Endothelial cell of umbilical vein (primary cell): ENCODE results near the gene P4HB. TPM values are rescaled to one million over a fixed set of nuclear protein-coding genes. Genes with fewer than 3 reads are reported as not detected.
A peak's percentile ranks its signal among the peaks of the same experiment; 100 is the strongest.

Experiments used
- BruUV-seq: library from RNA; stranded (reverse); fragments of 400-500 nt; replicated peaks from 2 replicates; lab custom pipeline; 2021; lab: Mats Ljungman, UMichigan
- CTCF ChIA-PET: fragments of 300-600, 350-600 bp; sonication (Branson Sonifier 250); formaldehyde crosslinking; loops from one replicate; lab custom pipeline; 2021; ENCODE audit warnings: antibody characterized with exemption, inconsistent platforms; lab: Charles Lee
- POLR2A ChIA-PET: fragments of 300-600, 350-600 bp; sonication (Branson Sonifier 250); formaldehyde crosslinking; loops from one replicate; lab custom pipeline; 2021; ENCODE audit warnings: antibody characterized with exemption, inconsistent platforms; lab: Charles Lee
- DNase-seq: peaks from one replicate; pipeline ENCODE4 v3.0.0-alpha.2; 2011; ENCODE audit warnings: low read depth, low spot score
- FAIRE-seq: peaks from 2 replicates; lab custom pipeline; 2011; peaks lifted over from hg19 to GRCh38; lab: Jason Lieb, UNC
- H2AFZ ChIP-seq: 2 replicates; pipeline ENCODE4 v1.6.0; 2012; ENCODE audit warnings: low read depth, low read length, control low read depth, inconsistent platforms
- H3K27ac ChIP-seq: 2 replicates; pipeline ENCODE4 v1.5.1; 2011; ENCODE audit warnings: low read depth, mild to moderate bottlenecking, control low read depth, low read length, moderate library complexity; ENCODE audit not compliant: insufficient read depth
- H3K27me3 ChIP-seq, 2 experiments: 2 replicates each; pipeline versions ENCODE4 v1.6.0 to v1.6.1; 2011; ENCODE audit warnings: low read length in 2 of 2, mixed read lengths in 1 of 2; ENCODE audit not compliant: control insufficient read depth in 2 of 2, insufficient read depth in 2 of 2
- H3K36me3 ChIP-seq, 2 experiments: 2 replicates in 1 of 2; 3 replicates in 1 of 2; pipeline ENCODE4 v1.5.1; 2011; ENCODE audit warnings: low read length in 2 of 2, mild to moderate bottlenecking in 1 of 2, moderate library complexity in 1 of 2; ENCODE audit not compliant: control insufficient read depth in 2 of 2, insufficient read depth in 2 of 2; ENCODE audit errors: extremely low read depth in 1 of 2
- H3K4me1 ChIP-seq: 3 replicates; pipeline ENCODE4 v1.5.1; 2011; ENCODE audit warnings: mild to moderate bottlenecking, low read length; ENCODE audit not compliant: control insufficient read depth, insufficient read depth; ENCODE audit errors: extremely low read depth
- H3K4me2 ChIP-seq: 2 replicates; pipeline ENCODE4 v1.6.1; 2011; ENCODE audit warnings: low read length, control low read depth, mixed read lengths; ENCODE audit not compliant: insufficient read depth
- H3K4me3 ChIP-seq, 3 experiments: fragments of 200-600 bp in 1 of 3; sonication (generic), shearing (Covaris generic) in 1 of 3; replicated peaks in 1 of 3; 2 replicates each; pipeline ENCODE4 v1.5.1; 2011 to 2016; ENCODE audit warnings: control low read depth in 3 of 3, low read length in 3 of 3, mild to moderate bottlenecking in 2 of 3, inconsistent platforms in 1 of 3, low read depth in 1 of 3, moderate library complexity in 1 of 3; ENCODE audit not compliant: insufficient read depth in 1 of 3
- H3K79me2 ChIP-seq: 2 replicates; pipeline ENCODE4 v1.6.0; 2012; ENCODE audit warnings: low read length, inconsistent platforms; ENCODE audit not compliant: control insufficient read depth, insufficient read depth
- H3K9ac ChIP-seq: replicated peaks from 2 replicates; pipeline ENCODE3; 2011; ENCODE audit warnings: low read length, control low read depth; ENCODE audit not compliant: insufficient read depth; ENCODE audit errors: extremely low read depth
- H3K9me1 ChIP-seq: replicated peaks from 3 replicates; pipeline ENCODE4 v1.6.0; 2011; ENCODE audit warnings: mild to moderate bottlenecking, low read length; ENCODE audit not compliant: control insufficient read depth, insufficient read depth; ENCODE audit errors: extremely low read depth
- H3K9me3 ChIP-seq: replicated peaks from 2 replicates; pipeline ENCODE4 v1.5.1; 2012; ENCODE audit warnings: low read length, inconsistent platforms; ENCODE audit not compliant: control insufficient read depth, insufficient read depth
- H4K20me1 ChIP-seq: replicated peaks from 2 replicates; pipeline ENCODE3; 2011; ENCODE audit warnings: mild to moderate bottlenecking, low read length; ENCODE audit not compliant: control insufficient read depth, insufficient read depth; ENCODE audit errors: extremely low read depth
- CTCF ChIP-seq, 2 donors: IDR thresholded peaks; 1 replicate in 1 of 2; 2 replicates in 1 of 2; pipeline ENCODE4 v1.5.1; 2011; ENCODE audit warnings: low read length in 2 of 2, mild to moderate bottlenecking in 2 of 2, moderate library complexity in 2 of 2, control low read depth in 1 of 2, inconsistent platforms in 1 of 2, low read depth in 1 of 2; ENCODE audit not compliant: insufficient read depth in 1 of 2; ENCODE audit errors: extremely low read depth in 1 of 2
- EZH2 ChIP-seq: IDR thresholded peaks from 2 replicates; pipeline ENCODE4 v1.6.1; 2012; ENCODE audit warnings: borderline replicate concordance, low read depth, mild to moderate bottlenecking, moderate library complexity, low read length, inconsistent platforms; ENCODE audit not compliant: severe bottlenecking
- FOS ChIP-seq: IDR thresholded peaks from 2 replicates; pipeline ENCODE4 v1.6.1; 2011; ENCODE audit warnings: mild to moderate bottlenecking, low read length, moderate library complexity, borderline replicate concordance; ENCODE audit not compliant: insufficient read depth
- GATA2 ChIP-seq: IDR thresholded peaks from 2 replicates; pipeline ENCODE4 v1.7.0; 2011; ENCODE audit warnings: low read depth, mild to moderate bottlenecking, moderate library complexity, mixed read lengths, low read length; ENCODE audit not compliant: insufficient read length, insufficient read depth
- JUN ChIP-seq: IDR thresholded peaks from 2 replicates; pipeline ENCODE4 v1.6.1; 2011; ENCODE audit warnings: borderline replicate concordance, low read depth; ENCODE audit not compliant: insufficient read length, insufficient read depth
- MAX ChIP-seq: IDR thresholded peaks from 2 replicates; pipeline ENCODE4 v1.6.1; 2011; ENCODE audit not compliant: insufficient read depth, insufficient read length
- MYC ChIP-seq: IDR thresholded peaks from one replicate; pipeline ENCODE4 v1.6.1; 2011; ENCODE audit warnings: mild to moderate bottlenecking, low read depth, low read length
- POLR2A ChIP-seq: IDR thresholded peaks from 2 replicates; pipeline ENCODE4 v1.6.1; 2012; ENCODE audit warnings: low read depth, mild to moderate bottlenecking, control low read depth, low read length
- POLR2AphosphoS5 ChIP-seq: IDR thresholded peaks from 2 replicates; pipeline ENCODE4 v1.6.1; 2012; ENCODE audit warnings: low read depth, mild to moderate bottlenecking, control low read depth, low read length, moderate library complexity; ENCODE audit not compliant: insufficient read depth
- dilution Hi-C: fragments of 300-500 bp; cut with MboI; formaldehyde crosslinking; loops from one replicate; pipeline ENCODE4 v1.15.0; 2019; ENCODE audit warnings: low sequenced_read_pairs; ENCODE audit not compliant: extremely low pct_ligation_motif_present
- intact Hi-C: fragments of 100-400 bp; cut with micrococcal nuclease; formaldehyde crosslinking; loops from one replicate; pipeline ENCODE4 v1.10.0; 2022
- polyA plus RNA-seq, 4 experiments: library from polyadenylated mRNA; depleted of rRNA in 3 of 4; stranded (reverse) in 3 of 4; unstranded in 1 of 4; fragments of >200 nt; gene quantifications; 2 replicates each; pipeline versions ENCODE4 v1.2.1 to v1.2.3, GENCODE V29; 2011 to 2012; ENCODE audit warnings: missing spikeins in 1 of 4
- total RNA-seq: library from RNA; stranded (reverse); gene quantifications from 2 replicates; pipeline ENCODE4 v1.2.3, GENCODE V29; 2021

P4HB gene
- total and polyA plus RNA-seq, 2 donors (not counting 3 experiments of a cell fraction or from before 2014, with no cell fraction given): 201 to 988 TPM

GRCh38 chr17:81860756-81861568, 627 bp upstream of the P4HB start:
- intact Hi-C loops: loop anchor here (1.0 to 2.0 kb wide), 5 partner anchors 8 to 162 kb away; partner anchors contain the start of genes ALYREF, ANAPC11, CENPX and LRRC45
- H3K79me2 ChIP-seq: peaks cover 38% of the 10 kb centered on the region
- peaks cover 2 to 13% of the 10 kb centered on the region in 2 experiments for H3K36me3 ChIP-seq
- no peaks in the 10 kb centered on the region for H3K27me3 ChIP-seq
- dilution Hi-C loops: no loop called here
- peak; percentile 100 for TF ChIP-seq EZH2
- TF ChIP-seq GATA2: no peak
- peak; percentile 83 for TF ChIP-seq POLR2AphosphoS5
- peak; percentile 47 for TF ChIP-seq JUN
- no peak for TF ChIP-seq MYC
- TF ChIP-seq MAX: no peak
- TF ChIP-seq FOS: peak; percentile 38
- peak; percentile 95 for TF ChIP-seq POLR2A
- TF ChIP-seq CTCF (IDR thresholded peaks at IDR 0.05; ENCODE audit: extremely low read depth in 1 of 2, insufficient read depth in 1 of 2, low read depth in 1 of 2, low read length in 2 of 2): no peak
- FAIRE-seq (peak; percentile 100), DNase-seq (peak; percentile 100)
- peak overlapping the region; percentile 83 for H3K9ac ChIP-seq
- no peak overlapping the region for H2AFZ ChIP-seq
- CTCF ChIA-PET: no interaction called here
- H4K20me1 ChIP-seq: no peaks in the 10 kb centered on the region
- POLR2A ChIA-PET: interaction anchor here (0.8 kb wide), 1 partner anchor 10 kb away, joined by 3 read pairs; no protein-coding TSS in a partner anchor
- BruUV-seq: no TSS peak
- H3K4me3 ChIP-seq: peak overlapping the region in 2 of 3 experiments; percentile 39 to 61
- no peaks in the 10 kb centered on the region for H3K9me1 ChIP-seq
- peak overlapping the region; percentile 80 for H3K27ac ChIP-seq
- H3K9me3 ChIP-seq: no peaks in the 10 kb centered on the region
- peaks cover 20% of the 10 kb centered on the region for H3K4me1 ChIP-seq
- peak overlapping the region; percentile 38 for H3K4me2 ChIP-seq
